HepG2 (cell line): ENCODE measurements around the gene ZNF792. TPM values are rescaled to one million over a fixed set of nuclear protein-coding genes. Genes with fewer than 3 reads are reported as not detected.

Source experiments
- ARID2 ChIP-seq: sonication (generic); formaldehyde crosslinking; IDR thresholded peaks from 2 replicates; pipeline ENCODE4 v1.8.1; 2022; ENCODE audit warnings: mild to moderate bottlenecking, missing genetic modification reagents, borderline replicate concordance
- ARNT ChIP-seq: fragments of 450-650 bp; IDR thresholded peaks from 2 replicates; pipeline ENCODE4 v1.6.1; 2017
- DNMT3B ChIP-seq: conservative IDR thresholded peaks from 2 replicates; pipeline ENCODE4 v1.6.1; 2016; ENCODE audit warnings: missing biosample characterization, control low read depth
- E2F2 ChIP-seq: sonication (generic); formaldehyde crosslinking; IDR thresholded peaks from 2 replicates; pipeline ENCODE4 v1.4.0; 2020; ENCODE audit warnings: missing genetic modification reagents, borderline replicate concordance
- NCOA1 ChIP-seq: sonication (generic); formaldehyde crosslinking; IDR thresholded peaks from 2 replicates; pipeline ENCODE4 v1.9.0; 2021; ENCODE audit warnings: missing genetic modification reagents
- PAX8 ChIP-seq: sonication (generic); formaldehyde crosslinking; IDR thresholded peaks from 2 replicates; pipeline ENCODE4 v1.8.0; 2022; ENCODE audit warnings: mild to moderate bottlenecking, missing genetic modification reagents, borderline replicate concordance
- SCMH1 ChIP-seq: sonication (generic); formaldehyde crosslinking; IDR thresholded peaks from 2 replicates; pipeline ENCODE4 v1.9.0; 2021; ENCODE audit warnings: missing genetic modification reagents, mild to moderate bottlenecking, borderline replicate concordance
- ZNF101 ChIP-seq: sonication (generic); formaldehyde crosslinking; IDR thresholded peaks from 2 replicates; pipeline ENCODE4 v1.4.0; 2020; ENCODE audit warnings: mild to moderate bottlenecking, low read depth, missing genetic modification reagents, borderline replicate concordance
- ZNF44 ChIP-seq: sonication (generic); formaldehyde crosslinking; IDR thresholded peaks from 2 replicates; pipeline ENCODE4 v1.5.1; 2020; ENCODE audit warnings: mild to moderate bottlenecking, missing genetic modification reagents
- ZNF639 ChIP-seq: conservative IDR thresholded peaks from 2 replicates; pipeline ENCODE4 v1.6.1; 2018; ENCODE audit warnings: missing genetic modification reagents
- ZNF660 ChIP-seq: sonication (generic); formaldehyde crosslinking; IDR thresholded peaks from 2 replicates; pipeline ENCODE4 v1.5.1; 2020; ENCODE audit warnings: mild to moderate bottlenecking, low read depth, missing genetic modification reagents, borderline replicate concordance
- ZNF672 ChIP-seq: sonication (generic); formaldehyde crosslinking; IDR thresholded peaks from 2 replicates; pipeline ENCODE4 v1.8.1; 2022; ENCODE audit warnings: missing genetic modification reagents
- ZSCAN20 ChIP-seq: sonication (generic); formaldehyde crosslinking; IDR thresholded peaks from 2 replicates; pipeline ENCODE4 v1.4.0; 2020; ENCODE audit warnings: missing genetic modification reagents, mild to moderate bottlenecking, borderline replicate concordance
- ZSCAN21 ChIP-seq: sonication (generic); formaldehyde crosslinking; IDR thresholded peaks from 2 replicates; pipeline ENCODE4 v1.8.0; 2022; ENCODE audit warnings: mild to moderate bottlenecking, missing genetic modification reagents, moderate library complexity, borderline replicate concordance
- polyA plus RNA-seq, 8 experiments: library from polyadenylated mRNA; depleted of rRNA in 3 of 8; stranded (reverse) in 7 of 8; unstranded in 1 of 8; fragments of >200 nt; fragmentation: Illumina TruSeq in 4 of 8; extraction: Trizol in 4 of 8; gene quantifications; 2 replicates each; pipeline versions ENCODE4 v1.2.1 to v1.2.3, GENCODE V29; 2011 to 2016; ENCODE audit warnings: low read depth in 4 of 8, missing spikeins in 1 of 8, mixed read lengths in 1 of 8; ENCODE audit not compliant: insufficient read depth in 1 of 8
- total RNA-seq, 5 experiments: library from RNA; depleted of rRNA; stranded (reverse); fragments of >200 nt; fragmentation: Illumina TruSeq; extraction: Trizol; gene quantifications; 2 replicates each; pipeline ENCODE4 v1.2.3, GENCODE V29; 2016; ENCODE audit warnings: low read depth in 1 of 5
- TF ChIP-seq, protein P1 (sequence below): sonication (generic); formaldehyde crosslinking; IDR thresholded peaks from 2 replicates; pipeline ENCODE4 v1.4.0; 2020; ENCODE audit warnings: missing genetic modification reagents, mild to moderate bottlenecking, borderline replicate concordance
- TF ChIP-seq, protein P2 (sequence below): sonication (generic); formaldehyde crosslinking; conservative IDR thresholded peaks from 2 replicates; pipeline ENCODE4 v1.5.0; 2020; ENCODE audit warnings: missing genetic modification reagents
- TF ChIP-seq, protein P3 (sequence below): sonication (generic); formaldehyde crosslinking; IDR thresholded peaks from 2 replicates; pipeline ENCODE4 v1.8.0; 2022; ENCODE audit warnings: missing genetic modification reagents, mild to moderate bottlenecking, borderline replicate concordance
- TF ChIP-seq, protein P4 (sequence below): sonication (generic); formaldehyde crosslinking; IDR thresholded peaks from 2 replicates; pipeline ENCODE4 v1.5.0; 2020; ENCODE audit warnings: missing genetic modification reagents
- TF ChIP-seq, protein P5 (sequence below): sonication (generic); formaldehyde crosslinking; IDR thresholded peaks from 2 replicates; pipeline ENCODE4 v1.8.1; 2023; ENCODE audit warnings: missing genetic modification reagents, mild to moderate bottlenecking, borderline replicate concordance

ZNF792 gene
- total and polyA plus RNA-seq, 2 of the 13 experiments (the other 11 are each of a cell fraction or from before 2014, with no cell fraction given): 5.5 to 11.5 TPM

DNA sequence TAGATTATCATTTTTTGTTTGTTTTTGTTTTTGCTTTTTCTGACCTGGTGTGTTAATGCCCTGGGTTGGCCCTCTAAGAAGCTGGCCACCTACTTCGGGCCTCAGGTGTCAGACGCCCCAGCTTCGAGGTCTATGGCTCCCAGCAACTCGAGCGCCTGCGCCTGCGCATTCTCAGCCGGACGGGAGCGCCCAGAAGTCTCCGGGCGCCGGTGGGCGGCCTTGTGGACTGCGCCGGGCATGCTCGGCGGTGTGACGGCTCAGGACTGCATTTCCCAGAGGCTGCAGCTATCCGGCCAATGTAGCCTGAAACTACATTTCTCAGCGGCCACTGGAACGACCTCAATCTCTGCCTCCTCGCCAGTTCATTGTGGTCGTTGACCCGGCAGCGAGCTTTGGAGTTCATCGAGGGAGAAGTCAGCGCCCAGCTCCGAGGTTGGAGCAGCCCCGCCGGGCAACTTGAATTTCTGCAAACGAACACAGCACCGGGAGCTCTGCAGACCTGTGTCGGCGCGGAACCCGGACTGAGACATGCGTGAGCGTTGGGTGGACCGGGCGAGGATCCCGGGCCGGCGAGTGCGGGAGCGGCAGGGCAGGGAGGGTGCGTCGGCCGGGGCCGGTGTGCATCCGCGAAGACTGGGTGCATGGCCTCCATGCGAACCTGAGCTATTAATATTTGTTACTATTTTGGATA, 37.2 kb downstream of the ZNF792 start, which contains the start of gene ZNF30 (continued):
- TF ChIP-seq, protein P1, sequence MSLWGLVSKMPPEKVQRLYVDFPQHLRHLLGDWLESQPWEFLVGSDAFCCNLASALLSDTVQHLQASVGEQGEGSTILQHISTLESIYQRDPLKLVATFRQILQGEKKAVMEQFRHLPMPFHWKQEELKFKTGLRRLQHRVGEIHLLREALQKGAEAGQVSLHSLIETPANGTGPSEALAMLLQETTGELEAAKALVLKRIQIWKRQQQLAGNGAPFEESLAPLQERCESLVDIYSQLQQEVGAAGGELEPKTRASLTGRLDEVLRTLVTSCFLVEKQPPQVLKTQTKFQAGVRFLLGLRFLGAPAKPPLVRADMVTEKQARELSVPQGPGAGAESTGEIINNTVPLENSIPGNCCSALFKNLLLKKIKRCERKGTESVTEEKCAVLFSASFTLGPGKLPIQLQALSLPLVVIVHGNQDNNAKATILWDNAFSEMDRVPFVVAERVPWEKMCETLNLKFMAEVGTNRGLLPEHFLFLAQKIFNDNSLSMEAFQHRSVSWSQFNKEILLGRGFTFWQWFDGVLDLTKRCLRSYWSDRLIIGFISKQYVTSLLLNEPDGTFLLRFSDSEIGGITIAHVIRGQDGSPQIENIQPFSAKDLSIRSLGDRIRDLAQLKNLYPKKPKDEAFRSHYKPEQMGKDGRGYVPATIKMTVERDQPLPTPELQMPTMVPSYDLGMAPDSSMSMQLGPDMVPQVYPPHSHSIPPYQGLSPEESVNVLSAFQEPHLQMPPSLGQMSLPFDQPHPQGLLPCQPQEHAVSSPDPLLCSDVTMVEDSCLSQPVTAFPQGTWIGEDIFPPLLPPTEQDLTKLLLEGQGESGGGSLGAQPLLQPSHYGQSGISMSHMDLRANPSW: no peak
- TF ChIP-seq ZNF639 (CRISPR knock-in tag): peak; percentile 83
- TF ChIP-seq, protein P2, sequence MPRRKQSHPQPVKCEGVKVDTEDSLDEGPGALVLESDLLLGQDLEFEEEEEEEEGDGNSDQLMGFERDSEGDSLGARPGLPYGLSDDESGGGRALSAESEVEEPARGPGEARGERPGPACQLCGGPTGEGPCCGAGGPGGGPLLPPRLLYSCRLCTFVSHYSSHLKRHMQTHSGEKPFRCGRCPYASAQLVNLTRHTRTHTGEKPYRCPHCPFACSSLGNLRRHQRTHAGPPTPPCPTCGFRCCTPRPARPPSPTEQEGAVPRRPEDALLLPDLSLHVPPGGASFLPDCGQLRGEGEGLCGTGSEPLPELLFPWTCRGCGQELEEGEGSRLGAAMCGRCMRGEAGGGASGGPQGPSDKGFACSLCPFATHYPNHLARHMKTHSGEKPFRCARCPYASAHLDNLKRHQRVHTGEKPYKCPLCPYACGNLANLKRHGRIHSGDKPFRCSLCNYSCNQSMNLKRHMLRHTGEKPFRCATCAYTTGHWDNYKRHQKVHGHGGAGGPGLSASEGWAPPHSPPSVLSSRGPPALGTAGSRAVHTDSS (CRISPR knock-in tag): no peak
- TF ChIP-seq ZSCAN21: no peak
- no peak for TF ChIP-seq ZNF101 (CRISPR knock-in tag)
- no peak for TF ChIP-seq PAX8
- TF ChIP-seq, protein P3, sequence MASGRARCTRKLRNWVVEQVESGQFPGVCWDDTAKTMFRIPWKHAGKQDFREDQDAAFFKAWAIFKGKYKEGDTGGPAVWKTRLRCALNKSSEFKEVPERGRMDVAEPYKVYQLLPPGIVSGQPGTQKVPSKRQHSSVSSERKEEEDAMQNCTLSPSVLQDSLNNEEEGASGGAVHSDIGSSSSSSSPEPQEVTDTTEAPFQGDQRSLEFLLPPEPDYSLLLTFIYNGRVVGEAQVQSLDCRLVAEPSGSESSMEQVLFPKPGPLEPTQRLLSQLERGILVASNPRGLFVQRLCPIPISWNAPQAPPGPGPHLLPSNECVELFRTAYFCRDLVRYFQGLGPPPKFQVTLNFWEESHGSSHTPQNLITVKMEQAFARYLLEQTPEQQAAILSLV: peak; percentile 88; the same call in 1 of the 2 replicates
- TF ChIP-seq NCOA1 (CRISPR knock-in tag): peak; percentile 89
- TF ChIP-seq ZNF672 (CRISPR knock-in tag): no peak
- no peak for TF ChIP-seq ZNF660 (CRISPR knock-in tag)
- no peak for TF ChIP-seq DNMT3B
- TF ChIP-seq, protein P4, sequence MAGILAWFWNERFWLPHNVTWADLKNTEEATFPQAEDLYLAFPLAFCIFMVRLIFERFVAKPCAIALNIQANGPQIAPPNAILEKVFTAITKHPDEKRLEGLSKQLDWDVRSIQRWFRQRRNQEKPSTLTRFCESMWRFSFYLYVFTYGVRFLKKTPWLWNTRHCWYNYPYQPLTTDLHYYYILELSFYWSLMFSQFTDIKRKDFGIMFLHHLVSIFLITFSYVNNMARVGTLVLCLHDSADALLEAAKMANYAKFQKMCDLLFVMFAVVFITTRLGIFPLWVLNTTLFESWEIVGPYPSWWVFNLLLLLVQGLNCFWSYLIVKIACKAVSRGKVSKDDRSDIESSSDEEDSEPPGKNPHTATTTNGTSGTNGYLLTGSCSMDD (CRISPR knock-in tag): 0 out of 2 replicates have a peak, but pooled peaks have one; percentile 45
- TF ChIP-seq ZSCAN20 (CRISPR knock-in tag): 0 out of 2 replicates have a peak, but pooled peaks have one; percentile 30
- TF ChIP-seq, protein P5, sequence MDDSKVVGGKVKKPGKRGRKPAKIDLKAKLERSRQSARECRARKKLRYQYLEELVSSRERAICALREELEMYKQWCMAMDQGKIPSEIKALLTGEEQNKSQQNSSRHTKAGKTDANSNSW (CRISPR knock-in tag): no peak; the same call in 1 of the 2 replicates
- TF ChIP-seq ARNT: no peak
- TF ChIP-seq ZNF44 (CRISPR knock-in tag): no peak
- TF ChIP-seq E2F2: peak; percentile 66; the same call in 1 of the 2 replicates
- no peak for TF ChIP-seq ARID2 (CRISPR knock-in tag)
- no peak for TF ChIP-seq SCMH1 (CRISPR knock-in tag)
